ENCODE data around the gene THNSL1. TPM values are rescaled to one million over a fixed set of nuclear protein-coding genes. Genes with fewer than 3 reads are reported as not detected.
A peak's percentile ranks its signal among the peaks of the same experiment; 100 is the strongest.

THNSL1 gene
- total and polyA plus RNA-seq, 2 donors (not counting 1 experiment from before 2014, with no cell fraction given): 1.6 to 4.3 TPM

DNA sequence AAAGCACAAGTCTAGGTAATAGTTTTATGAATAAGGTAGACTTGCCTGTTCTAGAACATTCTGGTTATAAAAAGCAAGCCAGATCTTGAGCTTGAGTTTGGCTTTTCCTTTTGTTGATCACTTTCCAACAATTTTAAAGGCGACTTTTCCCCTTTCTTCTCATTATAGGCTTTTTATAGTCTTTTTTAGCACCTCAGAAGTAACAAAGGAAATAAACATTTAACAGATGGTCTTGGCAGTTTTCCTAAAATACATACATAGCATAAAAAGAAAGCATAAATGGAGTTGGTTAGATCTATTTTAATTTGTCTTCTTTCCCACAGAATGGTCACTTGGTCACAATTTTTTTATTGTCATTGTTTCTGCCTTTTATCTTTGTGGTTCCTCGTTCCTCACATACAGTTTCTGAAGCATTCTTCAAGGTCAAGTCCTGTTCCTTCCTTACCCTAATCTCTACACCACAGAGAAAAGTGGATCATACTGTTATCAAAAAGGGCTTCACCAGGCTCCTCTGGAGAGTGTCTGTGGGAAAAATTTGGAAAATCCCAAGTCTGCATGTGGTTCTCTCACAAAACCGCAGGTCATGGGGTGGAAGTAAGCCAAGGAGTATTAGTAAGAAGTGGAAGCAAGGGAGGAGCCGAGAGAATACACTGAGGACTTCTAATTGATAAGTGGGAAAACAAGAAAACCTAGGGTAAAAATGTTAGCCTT is 31.3 kb downstream of the THNSL1 start:
- Histone ChIP-seq H3K36me3 (ENCODE audit: control insufficient read depth, insufficient read depth, low read length) (no peaks in the 10 kb centered on the region), H3K4me2 (ENCODE audit: extremely low read depth, insufficient read depth, low read length) (no peak overlapping the region), H3K9me3 (ENCODE audit: control insufficient read depth, insufficient read depth, low read depth, low read length) (no peaks in the 10 kb centered on the region), H3K79me2 (ENCODE audit: control insufficient read depth, insufficient read depth, low read length) (no peaks in the 10 kb centered on the region), H3K9ac (ENCODE audit: insufficient read depth, low read length) (no peak overlapping the region), H3K27ac (ENCODE audit: insufficient read depth, low read length) (no peak overlapping the region), H3K27me3 (ENCODE audit: control insufficient read depth, insufficient read depth, low read length) (no peaks in the 10 kb centered on the region), H3K4me1 (ENCODE audit: control insufficient read depth, extremely low read depth, insufficient read depth, low read length) (no peaks in the 10 kb centered on the region), H3K4me3 (replicated peaks in 1 of 4; ENCODE audit: control extremely low read depth in 1 of 4, insufficient read depth in 1 of 4, low read depth in 3 of 4, low read length in 4 of 4) (no peak overlapping the region), H4K20me1 (ENCODE audit: control insufficient read depth, extremely low read depth, insufficient read depth, low read length) (no peaks in the 10 kb centered on the region), H2AFZ (ENCODE audit: low read length) (no peak overlapping the region)
- peak; percentile 28 to 94 for DNase-seq (ENCODE audit: low read depth in 2 of 2)
- no peak for TF ChIP-seq EZH2 (IDR thresholded peaks at IDR 0.05; ENCODE audit: low read length, missing control alignments)
- TF ChIP-seq CTCF (conservative IDR thresholded peaks at IDR 0.05 in 1 of 2, IDR thresholded peaks at IDR 0.05 in 1 of 2; ENCODE audit: low read depth in 1 of 2, low read length in 2 of 2): no peak

GRCh38 chr10:25048450-25048849 is 32.0 kb downstream of the THNSL1 start:
- DNase-seq (ENCODE audit: low read depth in 2 of 2): peak in 1 of 2 donors; percentile 13
- H2AFZ ChIP-seq (ENCODE audit: low read length): no peak overlapping the region
- no peaks in the 10 kb centered on the region for H3K27me3 ChIP-seq (ENCODE audit: control insufficient read depth, insufficient read depth, low read length)
- no peak overlapping the region for H3K4me3 ChIP-seq (replicated peaks in 1 of 4; ENCODE audit: control extremely low read depth in 1 of 4, insufficient read depth in 1 of 4, low read depth in 3 of 4, low read length in 4 of 4)
- H3K4me1 ChIP-seq (ENCODE audit: control insufficient read depth, extremely low read depth, insufficient read depth, low read length): no peaks in the 10 kb centered on the region
- no peaks in the 10 kb centered on the region for H3K79me2 ChIP-seq (ENCODE audit: control insufficient read depth, insufficient read depth, low read length)
- TF ChIP-seq CTCF (conservative IDR thresholded peaks at IDR 0.05 in 1 of 2, IDR thresholded peaks at IDR 0.05 in 1 of 2; ENCODE audit: low read depth in 1 of 2, low read length in 2 of 2) (no peak), EZH2 (IDR thresholded peaks at IDR 0.05; ENCODE audit: low read length, missing control alignments) (no peak)
- no peak overlapping the region for H3K4me2 ChIP-seq (ENCODE audit: extremely low read depth, insufficient read depth, low read length)
- no peaks in the 10 kb centered on the region for H3K36me3 ChIP-seq (ENCODE audit: control insufficient read depth, insufficient read depth, low read length)
- H3K9me3 ChIP-seq (ENCODE audit: control insufficient read depth, insufficient read depth, low read depth, low read length): no peaks in the 10 kb centered on the region
- no peak overlapping the region for H3K27ac ChIP-seq (ENCODE audit: insufficient read depth, low read length)
- H3K9ac ChIP-seq (ENCODE audit: insufficient read depth, low read length): no peak overlapping the region
- H4K20me1 ChIP-seq (ENCODE audit: control insufficient read depth, extremely low read depth, insufficient read depth, low read length): no peaks in the 10 kb centered on the region

DNA sequence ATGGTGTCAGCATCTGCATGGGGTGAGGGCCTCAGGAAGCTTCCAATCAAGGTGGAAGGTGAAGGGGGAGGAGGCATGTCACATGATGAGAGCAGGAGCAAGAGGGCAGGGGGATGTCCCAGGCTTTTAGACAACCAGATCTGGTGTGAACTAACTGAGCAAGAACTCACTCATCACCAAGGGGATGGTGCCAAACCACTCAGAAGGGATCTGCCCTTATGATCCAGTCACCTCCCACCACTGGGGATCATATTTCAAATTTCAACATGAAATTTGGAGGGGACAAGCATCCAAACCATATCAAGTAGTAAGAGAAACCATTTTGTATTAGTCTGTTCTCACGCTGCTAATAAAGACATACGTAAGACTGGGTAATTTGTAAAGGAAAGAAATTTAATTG is 33.6 kb downstream of the THNSL1 start:
- no peaks in the 10 kb centered on the region for H4K20me1 ChIP-seq (ENCODE audit: control insufficient read depth, extremely low read depth, insufficient read depth, low read length)
- H3K27ac ChIP-seq (ENCODE audit: insufficient read depth, low read length): no peak overlapping the region
- TF ChIP-seq EZH2 (IDR thresholded peaks at IDR 0.05; ENCODE audit: low read length, missing control alignments) (no peak), CTCF (conservative IDR thresholded peaks at IDR 0.05 in 1 of 2, IDR thresholded peaks at IDR 0.05 in 1 of 2; ENCODE audit: low read depth in 1 of 2, low read length in 2 of 2) (no peak)
- H3K4me3 ChIP-seq (replicated peaks in 1 of 4; ENCODE audit: control extremely low read depth in 1 of 4, insufficient read depth in 1 of 4, low read depth in 3 of 4, low read length in 4 of 4): no peak overlapping the region
- no peaks in the 10 kb centered on the region for H3K9me3 ChIP-seq (ENCODE audit: control insufficient read depth, insufficient read depth, low read depth, low read length)
- H3K4me2 ChIP-seq (ENCODE audit: extremely low read depth, insufficient read depth, low read length): no peak overlapping the region
- no peak overlapping the region for H2AFZ ChIP-seq (ENCODE audit: low read length)
- H3K79me2 ChIP-seq (ENCODE audit: control insufficient read depth, insufficient read depth, low read length): no peaks in the 10 kb centered on the region
- no peaks in the 10 kb centered on the region for H3K4me1 ChIP-seq (ENCODE audit: control insufficient read depth, extremely low read depth, insufficient read depth, low read length)
- peak; percentile 8 to 18 for DNase-seq (ENCODE audit: low read depth in 2 of 2)
- H3K36me3 ChIP-seq (ENCODE audit: control insufficient read depth, insufficient read depth, low read length): no peaks in the 10 kb centered on the region
- H3K27me3 ChIP-seq (ENCODE audit: control insufficient read depth, insufficient read depth, low read length): no peaks in the 10 kb centered on the region
- no peak overlapping the region for H3K9ac ChIP-seq (ENCODE audit: insufficient read depth, low read length)
